ENCODE data around the gene DCLRE1A.

Gene DCLRE1A

DNA sequence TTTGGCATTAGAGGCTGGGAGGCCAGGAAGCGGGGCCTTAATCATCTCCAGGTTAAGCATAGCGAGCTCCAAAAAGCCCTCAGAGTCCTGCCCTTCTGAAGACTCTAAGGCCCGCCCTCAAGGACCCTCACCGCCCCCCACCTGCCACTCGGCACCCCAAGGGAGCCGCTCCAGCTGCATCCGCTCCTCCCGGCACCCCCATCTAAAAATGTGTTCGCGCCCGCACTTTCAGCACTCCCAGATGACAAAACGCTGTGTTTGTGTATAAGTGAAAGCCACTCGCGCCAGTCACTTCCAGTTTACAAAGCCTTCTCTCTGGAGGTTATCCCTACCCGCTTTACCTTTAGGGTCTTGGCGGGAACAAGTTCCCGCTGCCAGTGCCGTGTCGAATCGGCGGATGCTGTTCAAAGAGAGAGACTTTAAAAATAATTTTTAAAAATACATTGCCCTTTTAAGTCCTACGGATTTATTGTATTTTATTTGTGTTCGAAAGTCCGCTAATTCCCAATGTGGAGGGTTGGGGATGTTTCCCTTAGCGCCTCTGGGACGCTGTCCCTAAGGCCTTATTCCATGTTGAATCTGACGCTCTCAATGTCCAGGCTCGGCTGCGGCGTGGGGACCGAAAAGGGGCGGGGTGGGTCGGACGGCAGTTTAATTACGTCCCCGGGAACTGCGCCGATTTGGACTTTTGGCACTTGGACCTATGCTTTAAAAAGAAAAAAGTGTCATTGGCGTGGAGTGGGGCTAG, at the start of gene DCLRE1A, which contains the start of gene NHLRC2:
Gene DCLRE1A, minus strand, starts transcription at position 70 of the 748 bp plus-strand sequence. CDS start 900 bp downstream, outside the sequence.
Gene NHLRC2, plus strand, starts transcription at position 649 of the 748 bp plus-strand sequence. CDS start 212 bp downstream, outside the sequence.
- H3K9me3 ChIP-seq (ENCODE audit: control insufficient read depth, insufficient read depth, low read depth, low read length), result no peaks in the 10 kb centered on the region
- H3K4me1 ChIP-seq (ENCODE audit: control insufficient read depth, insufficient read depth, low read length), result peaks cover 15% of the 10 kb centered on the region
- peak within 1 kb of the TSS; percentile 96 for H3K27ac ChIP-seq (ENCODE audit: extremely low read depth, low read depth, low read length)
- peaks cover 8 to 13% of the 10 kb centered on the region in 2 experiments for H3K36me3 ChIP-seq (ENCODE audit: control insufficient read depth in 2 of 2, insufficient read depth in 1 of 2, low read length in 2 of 2)
- ChIA-PET CTCF (interaction anchor here (0.5 to 1.2 kb wide), 3 partner anchors 13 to 218 kb away, joined by 3 read pairs; no protein-coding TSS in a partner anchor), POLR2A (no interaction called here)
- H3K4me3 ChIP-seq (ENCODE audit: low read depth, low read length), result peak within 1 kb of the TSS; percentile 68
- TF ChIP-seq ZNF335 (tag by site-specific recombination; conservative IDR thresholded peaks at IDR 0.05) (peak; percentile 93), ZNF391 (tag by site-specific recombination; IDR thresholded peaks at IDR 0.05; ENCODE audit: borderline replicate concordance, low read depth) (0 out of 2 replicates have a peak, but pooled peaks have one; percentile 23), OVOL3 (tag by site-specific recombination; IDR thresholded peaks at IDR 0.05) (peak; percentile 19; the same call in 1 of the 2 replicates), ZNF558 (tag by site-specific recombination; IDR thresholded peaks at IDR 0.05) (peak; percentile 64; the same call in 1 of the 2 replicates), ZNF341 (tag by site-specific recombination; IDR thresholded peaks at IDR 0.05; ENCODE audit: low read depth) (peak; percentile 78), ZXDB (tag by site-specific recombination; IDR thresholded peaks at IDR 0.05) (peak; percentile 72; the same call in 1 of the 2 replicates), ZNF610 (tag by site-specific recombination; IDR thresholded peaks at IDR 0.05; ENCODE audit: borderline replicate concordance) (peak; percentile 73), GLIS1 (tag by site-specific recombination; IDR thresholded peaks at IDR 0.05) (peak; percentile 65), ZNF664 (tag by site-specific recombination; IDR thresholded peaks at IDR 0.05) (peak; percentile 8; the same call in 1 of the 2 replicates), WT1 (tag by site-specific recombination; IDR thresholded peaks at IDR 0.05) (no peak), ZNF24 (tag by site-specific recombination; IDR thresholded peaks at IDR 0.05) (peak; percentile 69), ZEB2 (tag by site-specific recombination; IDR thresholded peaks at IDR 0.05) (peak; percentile 95; the same call in 1 of the 2 replicates), ZNF768 (tag by site-specific recombination; IDR thresholded peaks at IDR 0.05) (no peak), KLF10 (tag by site-specific recombination; IDR thresholded peaks at IDR 0.05) (peak; percentile 73), ZNF660 (tag by site-specific recombination; IDR thresholded peaks at IDR 0.05) (0 out of 2 replicates have a peak, but pooled peaks have one; percentile 36), GLIS2 (tag by site-specific recombination; IDR thresholded peaks at IDR 0.05) (peak; percentile 82), ZNF510 (tag by site-specific recombination; IDR thresholded peaks at IDR 0.05; ENCODE audit: insufficient replicate concordance) (peak; percentile 23), ZNF544 (tag by site-specific recombination; IDR thresholded peaks at IDR 0.05) (no peak), ZFHX2 (tag by site-specific recombination; conservative IDR thresholded peaks at IDR 0.05) (0 out of 2 replicates have a peak, but pooled peaks have one; percentile 24), ZNF76 (tag by site-specific recombination; IDR thresholded peaks at IDR 0.05; ENCODE audit: borderline replicate concordance, low read depth) (0 out of 2 replicates have a peak, but pooled peaks have one; percentile 51), ZIC2 (tag by site-specific recombination; IDR thresholded peaks at IDR 0.05) (peak; percentile 40), ZNF585B (tag by site-specific recombination; IDR thresholded peaks at IDR 0.05) (no peak)
- TF ChIP-seq, protein P1, sequence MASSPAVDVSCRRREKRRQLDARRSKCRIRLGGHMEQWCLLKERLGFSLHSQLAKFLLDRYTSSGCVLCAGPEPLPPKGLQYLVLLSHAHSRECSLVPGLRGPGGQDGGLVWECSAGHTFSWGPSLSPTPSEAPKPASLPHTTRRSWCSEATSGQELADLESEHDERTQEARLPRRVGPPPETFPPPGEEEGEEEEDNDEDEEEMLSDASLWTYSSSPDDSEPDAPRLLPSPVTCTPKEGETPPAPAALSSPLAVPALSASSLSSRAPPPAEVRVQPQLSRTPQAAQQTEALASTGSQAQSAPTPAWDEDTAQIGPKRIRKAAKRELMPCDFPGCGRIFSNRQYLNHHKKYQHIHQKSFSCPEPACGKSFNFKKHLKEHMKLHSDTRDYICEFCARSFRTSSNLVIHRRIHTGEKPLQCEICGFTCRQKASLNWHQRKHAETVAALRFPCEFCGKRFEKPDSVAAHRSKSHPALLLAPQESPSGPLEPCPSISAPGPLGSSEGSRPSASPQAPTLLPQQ (tag by site-specific recombination; IDR thresholded peaks at IDR 0.05), result peak; percentile 97
- TF ChIP-seq, protein P2, sequence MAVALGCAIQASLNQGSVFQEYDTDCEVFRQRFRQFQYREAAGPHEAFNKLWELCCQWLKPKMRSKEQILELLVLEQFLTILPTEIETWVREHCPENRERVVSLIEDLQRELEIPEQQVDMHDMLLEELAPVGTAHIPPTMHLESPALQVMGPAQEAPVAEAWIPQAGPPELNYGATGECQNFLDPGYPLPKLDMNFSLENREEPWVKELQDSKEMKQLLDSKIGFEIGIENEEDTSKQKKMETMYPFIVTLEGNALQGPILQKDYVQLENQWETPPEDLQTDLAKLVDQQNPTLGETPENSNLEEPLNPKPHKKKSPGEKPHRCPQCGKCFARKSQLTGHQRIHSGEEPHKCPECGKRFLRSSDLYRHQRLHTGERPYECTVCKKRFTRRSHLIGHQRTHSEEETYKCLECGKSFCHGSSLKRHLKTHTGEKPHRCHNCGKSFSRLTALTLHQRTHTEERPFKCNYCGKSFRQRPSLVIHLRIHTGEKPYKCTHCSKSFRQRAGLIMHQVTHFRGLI (tag by site-specific recombination; IDR thresholded peaks at IDR 0.05), result peak; percentile 18; the same call in 1 of the 2 replicates
- TF ChIP-seq, protein P3, sequence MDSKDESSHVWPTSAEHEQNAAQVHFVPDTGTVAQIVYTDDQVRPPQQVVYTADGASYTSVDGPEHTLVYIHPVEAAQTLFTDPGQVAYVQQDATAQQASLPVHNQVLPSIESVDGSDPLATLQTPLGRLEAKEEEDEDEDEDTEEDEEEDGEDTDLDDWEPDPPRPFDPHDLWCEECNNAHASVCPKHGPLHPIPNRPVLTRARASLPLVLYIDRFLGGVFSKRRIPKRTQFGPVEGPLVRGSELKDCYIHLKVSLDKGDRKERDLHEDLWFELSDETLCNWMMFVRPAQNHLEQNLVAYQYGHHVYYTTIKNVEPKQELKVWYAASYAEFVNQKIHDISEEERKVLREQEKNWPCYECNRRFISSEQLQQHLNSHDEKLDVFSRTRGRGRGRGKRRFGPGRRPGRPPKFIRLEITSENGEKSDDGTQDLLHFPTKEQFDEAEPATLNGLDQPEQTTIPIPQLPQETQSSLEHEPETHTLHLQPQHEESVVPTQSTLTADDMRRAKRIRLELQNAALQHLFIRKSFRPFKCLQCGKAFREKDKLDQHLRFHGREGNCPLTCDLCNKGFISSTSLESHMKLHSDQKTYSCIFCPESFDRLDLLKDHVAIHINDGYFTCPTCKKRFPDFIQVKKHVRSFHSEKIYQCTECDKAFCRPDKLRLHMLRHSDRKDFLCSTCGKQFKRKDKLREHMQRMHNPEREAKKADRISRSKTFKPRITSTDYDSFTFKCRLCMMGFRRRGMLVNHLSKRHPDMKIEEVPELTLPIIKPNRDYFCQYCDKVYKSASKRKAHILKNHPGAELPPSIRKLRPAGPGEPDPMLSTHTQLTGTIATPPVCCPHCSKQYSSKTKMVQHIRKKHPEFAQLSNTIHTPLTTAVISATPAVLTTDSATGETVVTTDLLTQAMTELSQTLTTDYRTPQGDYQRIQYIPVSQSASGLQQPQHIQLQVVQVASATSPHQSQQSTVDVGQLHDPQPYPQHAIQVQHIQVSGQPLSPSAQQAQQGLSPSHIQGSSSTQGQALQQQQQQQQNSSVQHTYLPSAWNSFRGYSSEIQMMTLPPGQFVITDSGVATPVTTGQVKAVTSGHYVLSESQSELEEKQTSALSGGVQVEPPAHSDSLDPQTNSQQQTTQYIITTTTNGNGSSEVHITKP (tag by site-specific recombination; IDR thresholded peaks at IDR 0.05), result peak; percentile 86; the same call in 1 of the 2 replicates
- TF ChIP-seq, protein P4, sequence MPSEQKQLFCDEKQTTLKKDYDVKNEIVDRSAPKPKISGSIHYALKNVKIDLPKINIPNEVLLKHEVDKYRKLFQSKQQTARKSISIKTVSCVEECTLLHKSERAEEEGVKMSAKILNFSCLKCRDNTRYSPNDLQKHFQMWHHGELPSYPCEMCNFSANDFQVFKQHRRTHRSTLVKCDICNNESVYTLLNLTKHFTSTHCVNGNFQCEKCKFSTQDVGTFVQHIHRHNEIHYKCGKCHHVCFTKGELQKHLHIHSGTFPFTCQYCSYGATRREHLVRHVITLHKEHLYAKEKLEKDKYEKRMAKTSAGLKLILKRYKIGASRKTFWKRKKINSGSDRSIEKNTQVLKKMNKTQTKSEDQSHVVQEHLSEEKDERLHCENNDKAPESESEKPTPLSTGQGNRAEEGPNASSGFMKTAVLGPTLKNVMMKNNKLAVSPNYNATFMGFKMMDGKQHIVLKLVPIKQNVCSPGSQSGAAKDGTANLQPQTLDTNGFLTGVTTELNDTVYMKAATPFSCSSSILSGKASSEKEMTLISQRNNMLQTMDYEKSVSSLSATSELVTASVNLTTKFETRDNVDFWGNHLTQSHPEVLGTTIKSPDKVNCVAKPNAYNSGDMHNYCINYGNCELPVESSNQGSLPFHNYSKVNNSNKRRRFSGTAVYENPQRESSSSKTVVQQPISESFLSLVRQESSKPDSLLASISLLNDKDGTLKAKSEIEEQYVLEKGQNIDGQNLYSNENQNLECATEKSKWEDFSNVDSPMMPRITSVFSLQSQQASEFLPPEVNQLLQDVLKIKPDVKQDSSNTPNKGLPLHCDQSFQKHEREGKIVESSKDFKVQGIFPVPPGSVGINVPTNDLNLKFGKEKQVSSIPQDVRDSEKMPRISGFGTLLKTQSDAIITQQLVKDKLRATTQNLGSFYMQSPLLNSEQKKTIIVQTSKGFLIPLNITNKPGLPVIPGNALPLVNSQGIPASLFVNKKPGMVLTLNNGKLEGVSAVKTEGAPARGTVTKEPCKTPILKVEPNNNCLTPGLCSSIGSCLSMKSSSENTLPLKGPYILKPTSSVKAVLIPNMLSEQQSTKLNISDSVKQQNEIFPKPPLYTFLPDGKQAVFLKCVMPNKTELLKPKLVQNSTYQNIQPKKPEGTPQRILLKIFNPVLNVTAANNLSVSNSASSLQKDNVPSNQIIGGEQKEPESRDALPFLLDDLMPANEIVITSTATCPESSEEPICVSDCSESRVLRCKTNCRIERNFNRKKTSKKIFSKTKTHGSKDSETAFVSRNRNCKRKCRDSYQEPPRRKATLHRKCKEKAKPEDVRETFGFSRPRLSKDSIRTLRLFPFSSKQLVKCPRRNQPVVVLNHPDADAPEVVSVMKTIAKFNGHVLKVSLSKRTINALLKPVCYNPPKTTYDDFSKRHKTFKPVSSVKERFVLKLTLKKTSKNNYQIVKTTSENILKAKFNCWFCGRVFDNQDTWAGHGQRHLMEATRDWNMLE (tag by site-specific recombination; conservative IDR thresholded peaks at IDR 0.05; ENCODE audit: low read depth), result peak; percentile 39; the same call in 1 of the 2 replicates
